Activated T-cell treated with anti-CD3 and anti-CD28 coated beads for 48 hours (primary cell): ENCODE data around the gene DNAJC12.
"Not testable (repeated sequence)": the region's sequence is repeated elsewhere in the genome, so short reads cannot be mapped to it uniquely, and the experiment has no call there.

Experiments
- DNase-seq: peaks from one replicate; pipeline ENCODE4 v3.0.0-alpha.2; 2020; ENCODE audit warnings: low read depth

DNAJC12 gene

GRCh38 chr10:67839511-67839910 is 1.5 kb upstream of the DNAJC12 start:
- not testable (repeated sequence) for DNase-seq

- DNase-seq, result no peak
These were observed 1.0 kb downstream of the DNAJC12 start for GRCh38 chr10:67836972-67837371.

GRCh38 chr10:67836488-67836887 is 1.5 kb downstream of the DNAJC12 start:
- DNase-seq, result no peak

GRCh38 chr10:67835541-67836394 is 2.2 kb downstream of the DNAJC12 start:
- not testable (repeated sequence) for DNase-seq

- no peak for DNase-seq
These were observed 3.6 kb downstream of the DNAJC12 start for GRCh38 chr10:67834375-67834774.

- no peak for DNase-seq
These were observed 10.2 kb downstream of the DNAJC12 start for GRCh38 chr10:67827811-67828210.

- DNase-seq, result no peak
These were observed 18.2 kb downstream of the DNAJC12 start for GRCh38 chr10:67819768-67820204.

- DNase-seq, result no peak
These were observed 19.7 kb downstream of the DNAJC12 start for GRCh38 chr10:67818323-67818722.

GRCh38 chr10:67816719-67817118 is 21.3 kb downstream of the DNAJC12 start:
- DNase-seq, result no peak

GRCh38 chr10:67815571-67816059 is 22.4 kb downstream of the DNAJC12 start:
- no peak for DNase-seq

- no peak for DNase-seq
These were observed 26.0 kb downstream of the DNAJC12 start for GRCh38 chr10:67812007-67812406.

GRCh38 chr10:67809107-67809506 is 28.9 kb downstream of the DNAJC12 start:
- DNase-seq, result no peak

- no peak for DNase-seq
These were observed 29.3 kb downstream of the DNAJC12 start for GRCh38 chr10:67808704-67809103.

GRCh38 chr10:67807855-67808456 is 30.0 kb downstream of the DNAJC12 start:
- no peak for DNase-seq

GRCh38 chr10:67804395-67804678 is 33.7 kb downstream of the DNAJC12 start:
- no peak for DNase-seq

GRCh38 chr10:67803588-67804394 is 34.2 kb downstream of the DNAJC12 start:
- DNase-seq, result no peak

- no peak for DNase-seq
These were observed 35.0 kb downstream of the DNAJC12 start for GRCh38 chr10:67802767-67803538.

GRCh38 chr10:67801118-67801517 is 36.9 kb downstream of the DNAJC12 start:
- DNase-seq, result no peak

- DNase-seq, result no peak
These were observed 43.0 kb downstream of the DNAJC12 start for GRCh38 chr10:67794909-67795460.

- no peak for DNase-seq
These were observed 43.7 kb downstream of the DNAJC12 start for GRCh38 chr10:67794256-67794655.

- no peak for DNase-seq
These were observed 44.7 kb downstream of the DNAJC12 start for GRCh38 chr10:67793313-67793712.

- DNase-seq, result no peak
These were observed 45.3 kb downstream of the DNAJC12 start for GRCh38 chr10:67792653-67793052.
